Osteocyte (in vitro differentiated cells): ENCODE results near the gene ABHD16A. TPM values are rescaled to one million over a fixed set of nuclear protein-coding genes. Genes with fewer than 3 reads are reported as not detected.

Experiments
- DNase-seq: peaks from one replicate; pipeline ENCODE4 v3.0.0; 2021; ENCODE audit warnings: mixed read lengths; ENCODE audit not compliant: unreplicated experiment; ENCODE audit errors: extremely low spot score
- H3K27ac Mint-ChIP-seq: one replicate; pipeline ENCODE4 v1.8.0; 2021; ENCODE audit warnings: mild to moderate bottlenecking, mixed read lengths; ENCODE audit not compliant: unreplicated experiment
- H3K27me3 Mint-ChIP-seq: one replicate; pipeline ENCODE4 v1.8.0; 2021; ENCODE audit warnings: mixed read lengths; ENCODE audit not compliant: unreplicated experiment
- H3K36me3 Mint-ChIP-seq: one replicate; pipeline ENCODE4 v1.8.0; 2021; ENCODE audit warnings: mixed read lengths; ENCODE audit not compliant: unreplicated experiment
- H3K4me1 Mint-ChIP-seq: one replicate; pipeline ENCODE4 v1.8.0; 2021; ENCODE audit warnings: mixed read lengths; ENCODE audit not compliant: unreplicated experiment
- H3K4me3 Mint-ChIP-seq: one replicate; pipeline ENCODE4 v1.8.0; 2021; ENCODE audit warnings: mild to moderate bottlenecking, moderate library complexity, mixed read lengths; ENCODE audit not compliant: unreplicated experiment
- H3K9me3 Mint-ChIP-seq: one replicate; pipeline ENCODE4 v1.8.0; 2021; ENCODE audit warnings: mixed read lengths; ENCODE audit not compliant: unreplicated experiment
- CTCF ChIP-seq: fragments of 200-600 bp; sonication (generic); IDR thresholded peaks from 2 replicates; pipeline ENCODE4 v1.5.0; 2021; ENCODE audit warnings: antibody characterized with exemption, mild to moderate bottlenecking, moderate library complexity
- total RNA-seq: library from RNA; stranded (reverse); gene quantifications from 2 replicates; pipeline ENCODE4 v1.2.1, GENCODE V29; 2021

Gene ABHD16A
- total RNA-seq, 1 donor from 2014 or later = 50.5 TPM

DNA sequence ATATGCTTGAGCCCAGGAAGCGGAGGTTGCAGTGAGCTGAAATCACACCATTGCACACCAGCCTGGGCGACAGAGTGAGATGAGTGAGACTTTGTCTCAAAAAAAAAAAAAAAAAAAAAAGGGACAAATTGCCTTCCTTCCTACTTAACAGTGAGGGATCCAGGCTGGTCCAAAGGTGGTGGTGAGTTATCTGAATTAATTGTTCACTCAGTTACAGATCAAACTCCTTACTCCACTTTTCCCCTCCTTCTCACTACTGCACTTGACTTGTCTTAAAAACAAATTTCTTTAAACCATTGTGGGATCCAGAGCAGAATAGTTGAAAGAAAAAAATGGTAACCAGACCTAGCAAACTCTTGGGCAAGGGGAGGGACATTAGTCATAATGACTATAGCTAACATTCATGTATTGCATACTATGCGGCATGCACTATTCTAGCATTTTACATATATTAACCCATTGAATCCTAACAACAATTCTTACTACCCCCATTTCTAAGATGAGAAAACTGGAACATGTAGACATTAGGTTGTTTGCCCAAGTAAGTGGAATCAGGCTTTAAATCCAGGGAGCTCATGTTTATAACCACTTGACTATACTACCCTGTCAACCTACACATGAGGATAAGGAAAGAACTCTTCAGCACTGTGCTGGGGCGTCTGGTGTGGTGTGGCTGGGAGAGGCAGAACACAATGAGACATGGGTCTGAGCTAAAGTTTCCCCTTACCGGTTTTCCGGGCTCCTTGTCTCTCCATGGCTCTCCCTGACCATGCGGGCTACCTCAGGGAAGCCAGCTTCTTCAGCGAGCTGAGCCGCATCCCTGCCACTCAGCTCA, 39.8 kb downstream of the ABHD16A start:
- H3K4me3 Mint-ChIP-seq = peak overlapping the region; percentile 95
- peaks cover 64% of the 10 kb centered on the region for H3K4me1 Mint-ChIP-seq
- no peaks in the 10 kb centered on the region for H3K9me3 Mint-ChIP-seq
- no peak for DNase-seq
- no peak for TF ChIP-seq CTCF
- H3K27ac Mint-ChIP-seq = peak overlapping the region; percentile 96
- no peaks in the 10 kb centered on the region for H3K27me3 Mint-ChIP-seq
- peaks cover 18% of the 10 kb centered on the region for H3K36me3 Mint-ChIP-seq

- peak overlapping the region; percentile 41 for H3K27ac Mint-ChIP-seq
- peaks cover 66% of the 10 kb centered on the region for H3K4me1 Mint-ChIP-seq
- TF ChIP-seq CTCF = no peak
- H3K36me3 Mint-ChIP-seq = peaks cover 12% of the 10 kb centered on the region
- peak overlapping the region; percentile 44 for H3K4me3 Mint-ChIP-seq
- DNase-seq = no peak
- no peaks in the 10 kb centered on the region for H3K27me3 Mint-ChIP-seq
- H3K9me3 Mint-ChIP-seq = no peaks in the 10 kb centered on the region
Measured at GRCh38 chr6:31662124-31662723, 40.9 kb downstream of the ABHD16A start.

DNA sequence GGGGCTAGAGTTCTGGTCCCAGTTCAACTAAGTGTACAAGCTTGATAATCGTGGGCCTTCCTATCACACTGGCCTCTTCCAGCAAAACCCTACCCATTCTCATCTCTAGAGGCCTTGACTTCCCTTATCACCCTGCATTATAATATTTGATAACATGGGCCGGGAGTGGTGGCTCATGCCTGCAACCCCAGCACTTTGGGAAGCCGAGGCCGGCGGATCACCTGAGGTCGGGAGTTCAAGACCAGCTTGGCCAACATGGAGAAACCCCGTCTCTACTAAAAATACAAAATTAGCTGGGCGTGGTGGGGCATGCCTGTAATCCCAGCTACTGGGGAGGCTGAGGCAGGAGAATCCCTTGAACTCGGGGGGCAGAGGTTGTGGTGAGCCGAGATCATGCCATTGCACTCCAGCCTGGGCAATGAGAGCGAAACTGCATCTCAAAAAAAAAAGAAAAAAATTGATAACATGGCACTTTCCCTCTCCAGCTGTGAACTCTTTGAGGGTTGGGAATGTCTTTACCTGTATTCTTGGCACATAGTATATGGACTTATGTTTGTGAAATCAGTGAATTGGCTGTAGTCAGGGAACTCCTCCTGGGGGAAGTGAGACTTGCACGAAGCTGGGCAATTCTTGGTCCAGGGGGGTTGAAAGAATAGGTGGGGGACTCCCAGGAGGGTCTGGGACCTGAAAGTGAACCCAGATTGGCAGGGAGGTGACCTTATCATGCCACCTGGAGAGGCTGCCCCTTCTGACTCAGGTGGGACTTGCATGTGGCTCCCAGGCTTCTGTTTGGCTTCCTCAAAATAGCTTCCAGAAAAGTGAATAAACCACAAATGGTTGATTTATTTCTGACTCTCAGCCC, 41.6 kb downstream of the ABHD16A start:
- Mint-ChIP-seq H3K36me3 (peaks cover 12% of the 10 kb centered on the region), H3K4me3 (peak overlapping the region; percentile 82), H3K27me3 (no peaks in the 10 kb centered on the region), H3K9me3 (no peaks in the 10 kb centered on the region), H3K4me1 (peaks cover 61% of the 10 kb centered on the region), H3K27ac (peak overlapping the region; percentile 92)
- no peak for DNase-seq
- TF ChIP-seq CTCF = no peak

DNA sequence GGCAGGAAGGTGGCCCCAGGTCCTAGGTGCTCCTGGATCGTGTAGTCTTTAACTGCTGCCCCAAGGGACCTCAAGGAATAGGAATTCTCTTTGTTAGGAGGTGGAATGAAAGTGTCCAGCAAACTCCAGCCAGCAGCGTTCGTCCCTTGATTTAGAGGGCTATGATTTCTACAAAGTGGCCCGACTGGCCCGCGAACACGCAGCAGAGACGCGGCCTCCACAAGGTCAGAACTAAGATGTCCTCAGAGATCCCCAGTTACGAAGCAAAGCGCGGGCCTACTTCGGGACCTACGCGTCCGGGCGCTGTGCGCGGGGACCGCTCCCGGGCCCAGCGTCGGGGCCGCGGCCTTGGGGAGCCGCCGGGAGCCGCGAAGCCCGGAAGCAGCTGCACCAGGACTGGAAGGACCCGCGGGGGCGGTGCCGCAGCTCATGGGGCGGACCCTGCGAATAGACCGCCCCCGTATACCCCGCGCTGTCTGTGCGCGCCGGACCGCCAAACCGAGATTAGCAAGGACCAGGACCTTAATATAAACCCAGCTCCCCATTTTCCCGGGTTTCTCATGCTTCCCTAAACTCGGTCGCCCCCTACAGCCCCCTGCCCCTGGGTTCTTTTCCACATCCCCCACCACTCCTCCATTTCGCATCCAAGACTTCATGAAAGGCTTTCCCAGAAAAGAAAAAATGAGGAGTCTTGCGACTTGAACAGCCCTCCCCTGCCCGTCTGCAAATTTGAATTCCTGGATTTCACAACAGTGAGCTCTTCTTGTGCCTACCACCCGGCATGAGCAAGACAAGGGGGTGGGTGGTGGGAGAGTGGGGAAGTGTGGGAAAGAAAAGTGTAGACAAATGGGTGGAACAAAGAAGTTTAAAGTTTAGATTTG, 42.5 kb downstream of the ABHD16A start, which contains the start of gene C6orf47:
Gene C6orf47, minus strand, starts transcription at position 398 of the 881 bp plus-strand sequence. CDS start 831 bp downstream, outside the sequence.
- Mint-ChIP-seq H3K27ac (peak within 1 kb of the TSS; percentile 92), H3K27me3 (no peaks in the 10 kb centered on the region), H3K36me3 (peaks cover 15% of the 10 kb centered on the region), H3K4me3 (peak within 1 kb of the TSS; percentile 82), H3K4me1 (peaks cover 54% of the 10 kb centered on the region), H3K9me3 (no peaks in the 10 kb centered on the region)
- TF ChIP-seq CTCF = no peak
- peak; percentile 92 for DNase-seq
